Measurements from ENCODE around the gene NMT1.

GRCh38 chr17:45120558-45120957 is 59.4 kb downstream of the NMT1 start:
- TF ChIP-seq CTCF (IDR thresholded peaks at IDR 0.05) = no peak
- no peak for TF ChIP-seq EZH2 (IDR thresholded peaks at IDR 0.05)

Measured in neural progenitor cell (in vitro differentiated cells).